Ammon's horn (tissue), 1 donor: ENCODE measurements around the gene TSC22D1.
A peak's percentile ranks its signal among the peaks of the same experiment; 100 is the strongest.

ENCODE experiments used
- DNase-seq: peaks from one replicate; pipeline ENCODE4 v3.0.0-alpha.2; 2016; ENCODE audit warnings: low spot score

TSC22D1 gene

GRCh38 chr13:44404261-44405132, 171.6 kb downstream of the TSC22D1 start:
- no peak for DNase-seq

- no peak for DNase-seq
Observed at GRCh38 chr13:44403461-44404056, 172.6 kb downstream of the TSC22D1 start.

GRCh38 chr13:44402899-44403445, 173.2 kb downstream of the TSC22D1 start:
- DNase-seq: no peak

GRCh38 chr13:44401577-44401976, 174.6 kb downstream of the TSC22D1 start:
- no peak for DNase-seq

- no peak for DNase-seq
Observed at GRCh38 chr13:44400736-44401135, 175.4 kb downstream of the TSC22D1 start.

- DNase-seq: no peak
Observed at GRCh38 chr13:44399074-44399473, 177.1 kb downstream of the TSC22D1 start.

- DNase-seq: no peak
Observed at GRCh38 chr13:44398606-44399005, 177.5 kb downstream of the TSC22D1 start.

- DNase-seq: no peak
Observed at GRCh38 chr13:44397766-44398223, 178.3 kb downstream of the TSC22D1 start.

- DNase-seq: no peak
Observed at GRCh38 chr13:44396701-44397580, 179.2 kb downstream of the TSC22D1 start.

- DNase-seq: no peak
Observed at GRCh38 chr13:44395976-44396694, 180.0 kb downstream of the TSC22D1 start.

GRCh38 chr13:44394658-44395057, 181.5 kb downstream of the TSC22D1 start:
- DNase-seq: no peak

- DNase-seq: peak; percentile 47
Observed at GRCh38 chr13:44393391-44393790, 182.7 kb downstream of the TSC22D1 start.

- DNase-seq: no peak
Observed at GRCh38 chr13:44389876-44390275, 186.3 kb downstream of the TSC22D1 start.

GRCh38 chr13:44389060-44389666, 187.0 kb downstream of the TSC22D1 start:
- no peak for DNase-seq

GRCh38 chr13:44388427-44389059, 187.6 kb downstream of the TSC22D1 start:
- DNase-seq: no peak

GRCh38 chr13:44386913-44387556, 189.1 kb downstream of the TSC22D1 start:
- DNase-seq: no peak

- no peak for DNase-seq
Observed at GRCh38 chr13:44385847-44386246, 190.3 kb downstream of the TSC22D1 start.

- no peak for DNase-seq
Observed at GRCh38 chr13:44385401-44385800, 190.7 kb downstream of the TSC22D1 start.

GRCh38 chr13:44384778-44385177, 191.4 kb downstream of the TSC22D1 start:
- no peak for DNase-seq

GRCh38 chr13:44383945-44384344, 192.2 kb downstream of the TSC22D1 start:
- DNase-seq: no peak
